ENCODE measurements around the gene ANKS1B.

DNA sequence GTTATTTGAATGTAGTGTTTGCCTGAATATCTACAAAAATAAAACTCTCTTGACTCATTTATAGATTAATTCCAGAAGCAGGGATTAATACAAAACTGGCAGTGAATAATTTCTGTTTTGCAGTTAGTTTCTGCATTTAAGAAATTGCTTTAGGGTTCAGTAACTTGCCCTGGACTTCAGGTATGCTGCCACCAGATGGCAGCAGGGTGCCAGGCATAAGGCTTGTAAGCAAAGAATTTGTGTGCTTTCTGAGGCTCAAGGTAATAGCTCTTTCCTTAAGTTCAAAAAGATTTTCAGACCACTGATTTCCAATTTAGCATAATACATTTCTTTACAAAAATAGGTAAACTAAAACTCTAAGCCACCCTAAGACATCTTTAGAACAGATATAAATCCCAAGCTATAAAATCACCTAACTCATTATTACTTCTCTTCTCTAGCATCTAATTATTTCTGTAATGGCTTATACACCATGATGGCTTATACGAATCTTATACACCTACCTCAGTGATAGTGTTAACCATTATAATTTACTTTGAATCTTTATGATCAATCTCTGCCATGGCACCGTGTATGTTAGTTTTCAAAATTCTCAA is 941.3 kb downstream of the ANKS1B start:
- no peak for TF ChIP-seq GATA2 (IDR thresholded peaks at IDR 0.05; ENCODE audit: low read depth, low read length)
- no peak for TF ChIP-seq GATA3 (IDR thresholded peaks at IDR 0.05; ENCODE audit: low read depth, low read length)

Measured in SH-SY5Y (cell line).